Keratinocyte (primary cell): ENCODE results near the gene RGMA.

Source experiments
- CTCF ChIP-seq, 3 experiments: IDR thresholded peaks in 1 of 3; conservative IDR thresholded peaks in 1 of 3; optimal IDR thresholded peaks in 1 of 3; 2 replicates in 2 of 3; 3 replicates in 1 of 3; pipeline versions ENCODE3 to v1.5.1; 2011; ENCODE audit warnings: low read length in 3 of 3, mild to moderate bottlenecking in 3 of 3, moderate library complexity in 2 of 3, control low read depth in 1 of 3, inconsistent platforms in 1 of 3; ENCODE audit not compliant: insufficient read depth in 2 of 3; ENCODE audit errors: extremely low read depth in 1 of 3
- EZH2 ChIP-seq: IDR thresholded peaks from one replicate; pipeline ENCODE4 v1.6.1; 2012; ENCODE audit warnings: inconsistent platforms, mild to moderate bottlenecking, low read length, moderate library complexity

GRCh38 chr15:93045191-93045785 is 43.7 kb downstream of the RGMA start:
- TF ChIP-seq CTCF (optimal IDR thresholded peaks at IDR 0.05 in 1 of 3, IDR thresholded peaks at IDR 0.05 in 1 of 3, conservative IDR thresholded peaks at IDR 0.05 in 1 of 3; ENCODE audit: extremely low read depth in 1 of 3, insufficient read depth in 2 of 3, low read length in 3 of 3): no peak
- TF ChIP-seq EZH2: no peak
